Measurements from ENCODE around the gene IMP3. TPM values are rescaled to one million over a fixed set of nuclear protein-coding genes. Genes with fewer than 3 reads are reported as not detected.

Gene IMP3
- total RNA-seq, 1 experiment from 2014 or later = 103 TPM

GRCh38 chr15:75620841-75621391, 19.1 kb downstream of the IMP3 start:
- DNase-seq (ENCODE audit: low spot score) = peak; percentile 68

GRCh38 chr15:75620058-75620820, 19.8 kb downstream of the IMP3 start:
- DNase-seq (ENCODE audit: low spot score) = peak; percentile 55

- no peak for DNase-seq (ENCODE audit: low spot score)
These were observed 23.3 kb downstream of the IMP3 start for GRCh38 chr15:75616766-75617165.

- peak; percentile 66 for DNase-seq (ENCODE audit: low spot score)
These were observed 33.0 kb downstream of the IMP3 start for GRCh38 chr15:75606711-75607699.

GRCh38 chr15:75606026-75606425, 34.0 kb downstream of the IMP3 start:
- no peak for DNase-seq (ENCODE audit: low spot score)

- DNase-seq (ENCODE audit: low spot score) = peak; percentile 46
These were observed 40.6 kb downstream of the IMP3 start for GRCh38 chr15:75599401-75599800.

- no peak for DNase-seq (ENCODE audit: low spot score)
These were observed 41.7 kb downstream of the IMP3 start for GRCh38 chr15:75598361-75598760.

GRCh38 chr15:75597667-75598341, 42.2 kb downstream of the IMP3 start:
- no peak for DNase-seq (ENCODE audit: low spot score)

GRCh38 chr15:75596703-75597345, 43.2 kb downstream of the IMP3 start:
- no peak for DNase-seq (ENCODE audit: low spot score)

GRCh38 chr15:75594276-75594675, 45.7 kb downstream of the IMP3 start:
- DNase-seq (ENCODE audit: low spot score) = no peak

GRCh38 chr15:75591655-75592364, 48.2 kb downstream of the IMP3 start:
- DNase-seq (ENCODE audit: low spot score) = no peak

- no peak for DNase-seq (ENCODE audit: low spot score)
These were observed 49.8 kb downstream of the IMP3 start for GRCh38 chr15:75590239-75590638.

Other genes starting within 250 kb of the IMP3 start
- 12.8 and 19.2 TPM in 2 replicates for gene SIN3A, start 188.5 kb downstream of the IMP3 start, total RNA-seq (2014; rRNA removed; shearing (Covaris generic))
- gene PTPN9, start 60.9 kb downstream of the IMP3 start, total RNA-seq (2014; rRNA removed; shearing (Covaris generic)) = 19.2 and 21.1 TPM in 2 replicates
- 39.3 and 53.6 TPM in 2 replicates for gene SNUPN, start 14.5 kb downstream of the IMP3 start, total RNA-seq (2014; rRNA removed; shearing (Covaris generic))
- gene SNX33, start 7.7 kb upstream of the IMP3 start, total RNA-seq (2014; rRNA removed; shearing (Covaris generic)) = 9.3 and 14.1 TPM in 2 replicates
- gene CSPG4, start 72.6 kb upstream of the IMP3 start, total RNA-seq (2014; rRNA removed; shearing (Covaris generic)) = 132 and 171 TPM in 2 replicates
- 36.6 and 36.9 TPM in 2 replicates for gene UBE2Q2, start 203.2 kb upstream of the IMP3 start, total RNA-seq (2014; rRNA removed; shearing (Covaris generic))